ENCODE measurements around the gene PYCR2.

GRCh38 chr1:225917536-225917935 lies 6.5 kb downstream of the PYCR2 start:
- TF ChIP-seq CTCF (IDR thresholded peaks at IDR 0.05) (no peak), POLR2A (IDR thresholded peaks at IDR 0.05) (no peak), POLR2AphosphoS5 (IDR thresholded peaks at IDR 0.05) (no peak), EP300 (IDR thresholded peaks at IDR 0.05) (no peak)
